Stimulated activated CD8-positive, alpha-beta memory T cell treated with anti-CD3 and anti-CD28 coated beads, Interleukin-2, amount 100 ng/mL, for 1 hour (primary cell): Measurements from ENCODE around the gene NBEA.
"Not testable (repeated sequence)": the region's sequence is repeated elsewhere in the genome, so short reads cannot be mapped to it uniquely, and the experiment has no call there.

Source experiments
- DNase-seq, 2 donors: peaks; one replicate each; pipeline ENCODE4 v3.0.0-alpha.2; 2020; ENCODE audit warnings: low read depth in 2 of 2

Gene NBEA

DNA sequence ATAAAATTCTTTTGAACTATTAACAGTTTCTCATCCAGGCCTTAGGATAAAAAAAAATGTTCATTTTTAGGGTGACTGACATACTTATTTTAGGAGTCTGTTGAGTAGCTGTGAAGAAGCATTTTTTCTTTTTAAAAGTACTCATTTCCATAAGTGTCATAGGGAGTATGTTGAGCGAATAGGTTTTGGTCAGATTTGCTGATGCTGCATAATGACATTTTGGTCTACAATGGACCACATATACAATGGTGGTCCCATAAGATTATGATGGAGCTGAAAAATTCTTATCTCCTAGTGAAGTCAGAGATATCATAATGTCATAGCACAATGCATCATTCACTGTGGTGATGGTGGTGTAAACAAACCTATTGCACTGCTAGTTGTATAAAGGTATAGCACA is 17.4 kb downstream of the NBEA start:
- no peak for DNase-seq

- no peak for DNase-seq
These were observed 22.5 kb downstream of the NBEA start for GRCh38 chr13:34964558-34964957.

DNA sequence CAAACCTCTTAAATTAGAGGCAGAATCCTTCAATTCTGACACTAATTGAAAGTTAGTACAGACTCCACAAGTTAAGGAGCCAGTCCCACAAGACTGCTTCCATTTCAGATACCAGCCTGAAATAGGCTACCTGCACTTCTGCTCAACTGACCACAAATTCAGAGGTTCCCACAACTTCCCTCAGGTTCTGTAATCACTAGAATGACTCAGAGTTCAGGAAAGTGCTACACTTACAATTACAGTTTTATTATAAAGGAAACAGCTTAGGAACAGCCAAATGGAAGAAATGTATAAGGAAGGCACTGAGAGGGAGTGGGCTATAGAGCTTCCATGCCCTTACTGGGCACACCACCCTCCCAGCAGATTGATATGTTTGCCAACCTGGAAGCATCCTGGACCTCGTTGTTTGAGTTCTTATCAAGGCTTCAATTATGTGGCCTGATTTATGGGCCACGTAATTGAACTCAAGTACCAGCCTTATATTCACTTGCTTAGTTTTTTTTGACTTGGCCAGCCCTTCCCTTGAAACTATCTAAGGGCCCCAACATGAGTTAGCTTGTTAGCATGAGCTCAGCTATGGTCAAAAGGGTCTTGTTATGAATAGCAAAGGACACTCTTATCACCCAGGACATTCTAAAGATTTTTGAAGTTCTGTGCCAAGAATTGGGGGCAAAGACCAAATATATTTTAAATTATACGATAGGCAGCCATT is 25.9 kb downstream of the NBEA start:
- no peak for DNase-seq

- not testable (repeated sequence) for DNase-seq
These were observed 27.5 kb downstream of the NBEA start for GRCh38 chr13:34969539-34969938.

- DNase-seq: no peak
These were observed 28.9 kb downstream of the NBEA start for GRCh38 chr13:34970961-34971360.

DNA sequence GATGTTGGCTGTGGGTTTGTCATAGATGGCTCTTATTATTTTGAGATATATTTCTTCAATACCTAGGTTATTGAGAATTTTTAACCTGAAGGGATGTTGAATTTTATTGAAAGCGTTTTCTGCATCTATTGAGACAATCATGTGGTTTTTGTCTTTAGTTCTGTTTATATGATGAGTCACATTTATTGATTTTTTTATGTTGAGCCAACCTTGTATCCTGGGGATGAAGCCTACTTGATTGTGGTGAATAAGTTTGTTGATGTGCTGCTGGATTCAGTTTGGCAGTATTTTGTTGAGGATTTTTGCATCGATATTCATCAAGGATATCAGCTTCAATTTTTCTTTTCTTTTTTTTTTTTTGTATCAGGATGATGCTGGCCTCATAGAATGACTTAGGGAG is 29.4 kb downstream of the NBEA start:
- no peak for DNase-seq

- DNase-seq: not testable (repeated sequence)
These were observed 43.1 kb downstream of the NBEA start for GRCh38 chr13:34985199-34985598.

DNA sequence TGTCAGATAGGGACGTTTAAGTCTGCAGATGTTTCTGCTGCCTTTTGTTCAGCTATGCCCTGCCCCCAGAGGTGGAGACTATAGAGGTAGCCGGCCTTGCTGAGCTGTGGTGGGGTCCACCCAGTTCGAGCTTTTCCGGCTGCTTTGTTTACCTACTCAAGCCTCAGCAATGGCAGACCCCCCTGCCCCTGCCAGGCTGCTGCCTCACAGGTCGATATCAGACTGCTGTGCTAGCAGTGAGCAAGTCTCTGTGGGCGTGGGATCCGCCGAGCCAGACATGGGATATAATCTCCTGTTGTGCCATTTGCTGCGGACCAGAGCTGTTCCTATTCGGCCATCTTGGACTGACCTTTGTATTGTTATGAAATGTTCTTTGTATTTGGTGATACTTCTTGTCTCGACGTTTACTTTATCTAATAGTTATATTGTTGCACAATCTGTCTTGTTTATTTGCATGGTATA is 46.3 kb downstream of the NBEA start:
- DNase-seq: no peak

DNA sequence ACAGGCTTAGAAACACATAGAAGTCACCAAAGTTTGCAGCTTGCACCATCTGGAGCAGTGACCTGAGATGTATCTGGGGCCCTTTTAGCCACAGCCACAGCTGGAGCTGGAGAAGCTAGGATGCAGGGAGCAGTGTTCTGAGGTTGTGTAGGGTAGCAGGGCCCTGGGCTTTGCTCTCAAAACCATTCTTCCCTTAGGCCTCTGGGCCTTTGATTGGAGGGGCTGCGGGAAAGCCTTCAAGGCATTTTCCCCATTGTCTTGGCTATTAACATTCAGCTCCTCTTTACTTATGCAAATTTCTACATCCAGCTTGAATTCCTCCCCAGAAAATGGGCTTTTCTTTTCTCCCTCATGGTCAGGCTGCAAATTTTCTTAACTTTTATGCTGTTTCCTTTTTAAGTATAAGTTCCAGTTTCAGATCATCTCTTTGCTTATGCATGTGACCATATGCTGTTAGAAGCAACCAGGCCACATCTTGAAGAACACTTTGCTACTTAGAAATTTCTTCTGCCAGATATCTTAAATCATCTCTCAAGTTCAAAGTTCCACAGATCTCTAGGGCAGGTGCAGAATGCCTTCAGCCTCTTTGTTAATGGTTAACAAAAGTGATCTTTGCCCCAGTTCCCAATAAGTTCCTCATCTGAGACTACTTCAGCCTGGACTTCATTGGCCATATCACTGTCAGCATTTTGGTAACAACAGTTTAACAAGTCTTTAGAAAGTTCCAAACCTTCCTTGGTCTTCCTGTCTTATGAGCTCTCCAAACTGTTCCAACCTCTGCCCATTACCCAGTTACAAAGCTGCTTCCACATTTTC is 48.5 kb downstream of the NBEA start:
- no peak for DNase-seq

DNA sequence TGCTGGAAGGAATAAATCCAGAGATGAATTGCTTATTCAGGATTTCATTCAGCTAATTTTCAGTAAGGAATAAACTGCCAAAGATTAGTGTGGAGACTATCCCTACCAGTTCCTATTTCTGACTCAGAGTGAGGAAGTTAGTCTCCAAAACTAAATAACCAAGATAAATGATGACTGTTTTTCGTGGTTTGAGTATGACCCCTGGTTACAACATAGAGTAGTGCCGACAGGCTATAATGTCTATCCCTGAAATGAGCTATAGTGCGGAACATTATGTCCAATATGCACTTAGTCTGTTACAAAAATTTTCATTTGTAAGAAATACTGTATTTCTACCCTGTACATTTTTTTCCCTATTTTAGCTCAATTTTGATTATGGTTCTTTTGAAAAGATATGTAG is 51.4 kb downstream of the NBEA start:
- DNase-seq: no peak

DNA sequence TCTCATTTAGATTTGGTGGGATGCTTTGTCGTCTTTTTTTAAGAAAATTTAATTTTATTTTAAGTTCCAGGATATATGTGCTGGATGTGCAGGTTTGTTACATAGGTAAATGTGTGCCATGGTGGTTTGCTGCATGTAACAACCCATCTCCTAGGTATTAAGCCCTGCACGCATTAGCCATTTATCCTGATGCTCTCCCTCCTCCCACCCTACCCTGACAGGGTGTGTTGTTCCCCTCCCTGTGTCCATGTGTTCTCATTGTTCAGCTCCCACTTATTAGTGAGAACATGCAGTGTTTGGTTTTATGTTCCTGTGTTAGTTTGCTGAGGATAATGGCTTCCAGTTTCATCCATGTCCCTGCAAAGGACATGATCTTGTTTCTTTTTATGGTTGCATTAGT is 61.7 kb downstream of the NBEA start:
- not testable (repeated sequence) for DNase-seq

- no peak for DNase-seq
These were observed 63.0 kb downstream of the NBEA start for GRCh38 chr13:35005051-35005450.

- no peak for DNase-seq
These were observed 72.6 kb downstream of the NBEA start for GRCh38 chr13:35014606-35015213.

DNA sequence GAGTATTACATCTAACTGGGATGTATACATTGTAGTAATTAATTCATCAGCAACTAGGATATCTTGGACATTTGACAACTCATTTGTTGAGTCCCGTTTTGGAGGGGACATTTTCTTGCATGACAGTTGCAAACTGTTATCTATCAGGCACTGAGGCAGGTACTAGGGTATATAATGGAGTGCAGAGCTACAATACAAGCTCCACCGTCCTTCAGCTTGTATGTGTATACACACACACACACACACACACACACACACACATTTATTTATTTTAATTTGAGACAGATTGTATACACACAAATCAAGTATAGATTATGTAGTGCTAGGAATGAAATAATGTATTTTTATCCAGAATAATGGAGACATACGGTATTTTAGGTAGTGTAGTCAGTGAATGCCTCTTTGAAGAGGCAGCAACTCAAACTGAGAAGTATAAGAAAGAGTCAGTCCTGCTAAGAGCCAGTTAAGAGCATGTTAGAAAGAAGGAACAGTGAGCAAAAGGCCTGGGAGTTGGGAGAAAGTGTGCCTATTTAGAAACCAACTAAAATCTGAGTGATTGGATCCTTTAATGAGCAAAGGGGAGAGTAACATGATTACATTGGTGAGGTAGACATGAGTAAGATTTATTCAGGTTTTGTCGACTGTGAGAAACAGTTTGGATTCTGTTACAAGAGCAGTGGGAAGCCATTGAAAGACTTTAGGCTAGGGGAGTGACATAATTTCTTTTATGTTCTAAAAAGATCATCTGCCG is 74.5 kb downstream of the NBEA start:
- no peak for DNase-seq

GRCh38 chr13:35025314-35025713 is 83.2 kb downstream of the NBEA start:
- DNase-seq: no peak

- no peak for DNase-seq
These were observed 86.3 kb downstream of the NBEA start for GRCh38 chr13:35028338-35028867.

- DNase-seq: no peak
These were observed 96.9 kb downstream of the NBEA start for GRCh38 chr13:35039012-35039411.

DNA sequence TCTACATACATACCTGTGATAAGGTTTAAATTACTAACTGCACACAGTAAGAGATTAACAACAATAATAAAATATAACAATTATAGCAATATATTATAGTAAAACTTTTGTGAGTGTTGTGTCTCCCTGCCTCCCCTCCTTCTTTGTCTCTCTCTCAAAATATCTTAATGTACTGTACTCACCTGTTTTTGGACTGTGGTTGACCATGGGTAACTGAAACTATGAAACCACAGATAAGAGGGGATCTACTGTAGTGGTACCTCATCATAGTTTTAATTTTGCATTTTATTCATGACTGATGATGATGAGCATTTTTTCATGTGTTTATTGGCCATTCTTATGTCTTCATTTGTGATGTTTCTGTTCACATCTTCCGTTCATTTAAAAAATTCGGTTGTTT is 104.5 kb downstream of the NBEA start:
- DNase-seq: no peak

DNA sequence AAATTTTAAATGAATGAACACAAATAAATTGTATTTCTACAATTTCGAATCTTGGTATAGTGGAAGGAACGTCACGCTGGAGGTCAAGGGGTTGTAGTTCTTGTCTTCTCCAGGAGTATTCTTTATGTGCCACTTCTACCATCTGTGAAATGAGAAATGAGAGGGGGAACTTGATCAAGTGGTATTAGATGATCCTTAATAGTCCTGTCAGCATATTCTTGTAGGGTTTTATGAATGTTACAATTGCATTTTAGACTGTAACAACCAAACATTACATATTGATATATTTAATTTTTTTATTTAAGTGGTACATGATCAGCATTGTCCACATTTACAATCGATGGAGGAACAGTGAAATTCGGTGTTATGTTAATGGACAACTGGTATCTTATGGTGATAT is 113.6 kb downstream of the NBEA start:
- DNase-seq: no peak

DNA sequence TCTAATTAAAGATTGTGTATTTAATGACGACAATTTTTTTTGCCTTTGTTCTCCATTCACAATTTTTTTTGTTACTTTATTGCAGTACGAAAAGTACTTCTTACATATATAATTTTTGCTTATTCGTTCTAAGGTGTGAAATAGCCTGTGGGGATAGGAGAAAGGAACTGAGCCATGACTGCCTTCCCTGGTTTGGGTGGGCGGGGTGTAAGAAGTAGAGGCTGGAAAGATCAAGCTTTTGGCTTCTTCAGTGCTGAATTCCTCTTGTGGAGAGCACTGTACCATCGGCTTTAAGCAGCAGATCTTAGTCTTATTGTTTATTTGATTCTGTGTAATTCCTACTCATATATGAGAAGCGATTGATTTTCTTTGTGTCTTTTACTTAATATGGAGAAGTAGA is 115.8 kb downstream of the NBEA start:
- DNase-seq: no peak

- not testable (repeated sequence) for DNase-seq
These were observed 116.5 kb downstream of the NBEA start for GRCh38 chr13:35058585-35058984.

DNA sequence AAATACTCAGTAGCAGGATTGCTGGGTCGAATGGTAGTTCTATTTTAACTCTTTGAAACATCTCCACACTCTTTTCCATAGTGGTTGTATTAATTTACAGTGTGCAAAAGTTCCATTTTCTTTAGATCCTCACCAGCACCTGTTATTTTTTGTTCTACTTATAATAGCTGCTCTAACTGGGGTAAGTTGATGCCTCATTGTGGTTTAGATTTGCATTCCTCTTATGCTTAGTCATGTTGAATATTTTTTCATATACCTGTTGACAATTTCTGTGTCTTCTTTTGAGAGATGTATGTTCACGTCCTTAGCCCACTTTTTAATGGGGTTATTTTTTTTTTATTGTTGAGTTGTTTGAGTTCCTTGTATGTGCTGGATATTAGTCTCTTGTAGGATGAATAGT is 144.6 kb downstream of the NBEA start:
- no peak for DNase-seq
